Fibroblast of pulmonary artery (primary cell): ENCODE results near the gene FTO.

Experiments used
- DNase-seq: peaks from one replicate; pipeline ENCODE4 v3.0.0-alpha.2; 2010; ENCODE audit warnings: low read depth
- H3K4me3 ChIP-seq: replicated peaks from 2 replicates; pipeline ENCODE4 v1.5.1; 2011; ENCODE audit warnings: low read depth, mild to moderate bottlenecking, control low read depth, low read length, moderate library complexity
- TF ChIP-seq, protein P1 (sequence below): IDR thresholded peaks from 2 replicates; pipeline ENCODE4 v1.5.1; 2011; ENCODE audit warnings: mild to moderate bottlenecking, control low read depth, low read length, inconsistent platforms; ENCODE audit errors: missing control alignments

Gene FTO

GRCh38 chr16:53736297-53736696 is 32.3 kb downstream of the FTO start:
- TF ChIP-seq, protein P1, sequence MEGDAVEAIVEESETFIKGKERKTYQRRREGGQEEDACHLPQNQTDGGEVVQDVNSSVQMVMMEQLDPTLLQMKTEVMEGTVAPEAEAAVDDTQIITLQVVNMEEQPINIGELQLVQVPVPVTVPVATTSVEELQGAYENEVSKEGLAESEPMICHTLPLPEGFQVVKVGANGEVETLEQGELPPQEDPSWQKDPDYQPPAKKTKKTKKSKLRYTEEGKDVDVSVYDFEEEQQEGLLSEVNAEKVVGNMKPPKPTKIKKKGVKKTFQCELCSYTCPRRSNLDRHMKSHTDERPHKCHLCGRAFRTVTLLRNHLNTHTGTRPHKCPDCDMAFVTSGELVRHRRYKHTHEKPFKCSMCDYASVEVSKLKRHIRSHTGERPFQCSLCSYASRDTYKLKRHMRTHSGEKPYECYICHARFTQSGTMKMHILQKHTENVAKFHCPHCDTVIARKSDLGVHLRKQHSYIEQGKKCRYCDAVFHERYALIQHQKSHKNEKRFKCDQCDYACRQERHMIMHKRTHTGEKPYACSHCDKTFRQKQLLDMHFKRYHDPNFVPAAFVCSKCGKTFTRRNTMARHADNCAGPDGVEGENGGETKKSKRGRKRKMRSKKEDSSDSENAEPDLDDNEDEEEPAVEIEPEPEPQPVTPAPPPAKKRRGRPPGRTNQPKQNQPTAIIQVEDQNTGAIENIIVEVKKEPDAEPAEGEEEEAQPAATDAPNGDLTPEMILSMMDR: no peak
- H3K4me3 ChIP-seq: no peak overlapping the region
- no peak for DNase-seq

DNA sequence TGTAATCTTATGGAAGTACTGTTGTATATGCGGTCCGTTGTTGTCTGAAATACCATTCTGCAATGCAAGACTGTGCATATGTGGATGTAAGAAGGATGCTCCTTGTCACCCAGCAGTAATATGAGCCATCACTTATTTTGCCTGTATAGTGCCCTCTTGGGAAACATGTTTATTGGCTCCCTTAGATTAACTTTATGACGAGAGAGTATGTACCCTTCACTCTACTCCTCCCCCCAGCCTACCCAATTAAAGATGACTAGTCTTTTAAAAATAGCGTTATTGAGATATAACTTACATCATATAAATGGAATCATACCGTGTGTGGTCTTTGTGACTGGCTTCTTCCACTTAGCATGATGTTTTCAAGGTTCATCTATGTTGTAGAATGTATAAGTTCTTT is 33.6 kb downstream of the FTO start:
- H3K4me3 ChIP-seq: no peak overlapping the region
- no peak for DNase-seq
- TF ChIP-seq, protein P1: no peak

DNA sequence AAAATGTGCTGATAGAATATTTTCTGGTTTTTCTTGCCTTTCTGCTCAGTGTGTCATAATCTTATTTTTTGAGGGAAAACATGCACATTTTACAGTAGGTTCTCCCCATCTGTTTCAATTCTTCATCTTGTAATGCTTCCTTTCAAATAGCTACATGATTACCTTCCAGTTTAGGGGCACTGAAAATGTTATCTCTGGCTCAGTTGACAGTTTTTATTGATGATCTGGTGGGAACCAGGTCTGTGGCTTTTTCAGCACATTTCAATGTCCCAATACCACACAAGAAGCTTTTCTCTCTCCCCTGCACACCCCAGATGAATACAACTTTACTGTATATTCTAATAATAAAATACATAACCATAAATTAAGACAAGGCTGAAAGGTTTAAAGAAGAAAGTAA is 36.5 kb downstream of the FTO start:
- TF ChIP-seq, protein P1: no peak
- DNase-seq: no peak
- no peak overlapping the region for H3K4me3 ChIP-seq

DNA sequence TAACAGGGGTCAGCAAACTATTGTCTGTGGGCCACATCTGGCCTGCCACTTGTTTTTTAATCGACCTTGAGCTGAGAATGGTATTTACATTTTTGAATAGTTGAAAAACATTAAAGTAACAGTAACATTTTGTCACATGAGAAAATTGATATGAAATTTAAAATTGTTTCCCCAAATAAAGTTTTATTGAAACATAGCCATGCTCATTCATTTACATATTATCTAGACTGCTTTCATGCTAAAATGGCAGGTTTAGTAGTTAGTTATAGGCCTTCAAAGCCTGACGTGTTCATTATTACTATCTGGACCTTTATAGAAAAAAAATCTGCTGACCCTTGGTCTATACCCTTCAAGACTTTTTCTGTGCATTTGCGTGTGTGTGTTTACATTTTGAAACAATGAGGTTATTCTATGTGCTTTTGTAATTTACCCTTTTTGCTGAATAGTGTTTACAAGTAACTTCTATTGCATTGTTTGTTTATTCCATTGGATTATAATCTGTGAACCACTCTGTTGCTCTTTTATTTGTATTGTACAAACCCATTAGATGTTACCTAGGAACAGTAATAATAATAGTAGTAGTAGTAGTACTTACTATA is 37.1 kb downstream of the FTO start:
- TF ChIP-seq, protein P1: no peak
- DNase-seq: no peak
- H3K4me3 ChIP-seq: no peak overlapping the region

GRCh38 chr16:53741546-53741945 is 37.6 kb downstream of the FTO start:
- TF ChIP-seq, protein P1: no peak
- DNase-seq: no peak
- no peak overlapping the region for H3K4me3 ChIP-seq

GRCh38 chr16:53743149-53743566 is 39.2 kb downstream of the FTO start:
- TF ChIP-seq, protein P1: peak; percentile 83
- peak; percentile 58 for DNase-seq
- H3K4me3 ChIP-seq: no peak overlapping the region

GRCh38 chr16:53744449-53744848 is 40.5 kb downstream of the FTO start:
- DNase-seq: no peak
- TF ChIP-seq, protein P1: no peak
- no peak overlapping the region for H3K4me3 ChIP-seq
